IMR-90 (cell line): ENCODE data around the gene IRF2BP2. TPM values are rescaled to one million over a fixed set of nuclear protein-coding genes. Genes with fewer than 3 reads are reported as not detected.

Source experiments
- CHD1 ChIP-seq: IDR thresholded peaks from 2 replicates; pipeline ENCODE4 v1.6.1; 2012; ENCODE audit warnings: low read depth, low read length, improper control_type of control experiment
- CTCF ChIP-seq: conservative IDR thresholded peaks from 2 replicates; pipeline ENCODE4 v1.5.1; 2012; ENCODE audit warnings: mild to moderate bottlenecking, low read depth, low read length, improper control_type of control experiment
- SMC3 ChIP-seq: fragments of 150-350 bp; IDR thresholded peaks from 2 replicates; pipeline ENCODE4 v1.6.1; 2016; ENCODE audit warnings: low read depth, mild to moderate bottlenecking, antibody characterized with exemption, low read length, moderate library complexity
- polyA plus RNA-seq, 3 experiments: library from polyadenylated mRNA; depleted of rRNA; stranded (reverse); fragments of >200 nt; gene quantifications; 2 replicates each; pipeline ENCODE4 v1.2.3, GENCODE V29; 2012; ENCODE audit warnings: low replicate concordance in 1 of 3
- total RNA-seq: library from RNA; depleted of rRNA; stranded (reverse); fragments of >200 nt; gene quantifications from 2 replicates; pipeline ENCODE4 v1.2.3, GENCODE V29; 2012

The IRF2BP2 gene
- total and polyA plus RNA-seq, 2 of the 4 experiments (the other 2 are of a cell fraction) = 47.0 to 66.6 TPM

- no peak for TF ChIP-seq CTCF
- no peak for TF ChIP-seq CHD1
- TF ChIP-seq SMC3 = no peak
These were observed 10.5 kb upstream of the IRF2BP2 start (continued) for GRCh38 chr1:234620272-234621126.
